ENCODE data around the gene ZFP36. TPM values are rescaled to one million over a fixed set of nuclear protein-coding genes. Genes with fewer than 3 reads are reported as not detected.

ZFP36 gene
- total RNA-seq (10 to 100 TPM; 46.4 to 90.9 TPM), polyA plus RNA-seq (ENCODE audit: insufficient read depth, low read depth, low replicate concordance) (77.7 TPM)
- long read RNA-seq, donor 1, transcript ZFP36-203 (2 exons, 1,786 nt): major isoform, 30 of 31 reads
- long read RNA-seq, donor 1, partial matches to known transcripts: 0 of 31 reads
- long read RNA-seq, donor 1, other reads (novel, unspliced or antisense): 0 of 31 reads
- long read RNA-seq, donor 2, transcript ZFP36-203 (2 exons, 1,786 nt): major isoform, 12 of 12 reads
- long read RNA-seq, donor 2, partial matches to known transcripts: 0 of 12 reads
- long read RNA-seq, donor 2, other reads (novel, unspliced or antisense): 0 of 12 reads

GRCh38 chr19:39406656-39407409 lies at the start of gene ZFP36:
Gene ZFP36 (plus strand): TSS chr19:39406847. CDS start chr19:39406905, 58 bp downstream.
- H3K9me3 ChIP-seq: no peaks in the 10 kb centered on the region
- DNase-seq: peak; percentile 94
- H3K4me3 ChIP-seq: peak within 1 kb of the TSS; percentile 68 to 92
- peak within 1 kb of the TSS; percentile 89 to 95 for H3K27ac ChIP-seq
- peaks cover 45% of the 10 kb centered on the region for H3K4me1 ChIP-seq
- H3K36me3 ChIP-seq (ENCODE audit: low read depth, missing control alignments): no peaks in the 10 kb centered on the region
- TF ChIP-seq POLR2A (IDR thresholded peaks at IDR 0.05): peak; percentile 93
- no peak for TF ChIP-seq CTCF (IDR thresholded peaks at IDR 0.05)
- no peaks in the 10 kb centered on the region for H3K27me3 ChIP-seq
- intact Hi-C loops (cut with DNase I; ENCODE audit: low total_unique reads): no loop called here
- WGBS, 2 donors: 1% methylated on average over 20 to 49 of the region's 56 CpGs

- WGBS, 2 donors: 93 to 94% methylated on average over 3 of the region's 3 CpGs
- peaks cover 12% of the 10 kb centered on the region for H3K4me1 ChIP-seq
- H3K27me3 ChIP-seq: no peaks in the 10 kb centered on the region
- intact Hi-C loops (cut with DNase I; ENCODE audit: low total_unique reads): no loop called here
- H3K4me3 ChIP-seq: no peak overlapping the region
- no peaks in the 10 kb centered on the region for H3K36me3 ChIP-seq (ENCODE audit: low read depth, missing control alignments)
- no peak for DNase-seq
- no peak overlapping the region for H3K27ac ChIP-seq
- TF ChIP-seq POLR2A (IDR thresholded peaks at IDR 0.05) (no peak), CTCF (IDR thresholded peaks at IDR 0.05) (no peak)
- no peaks in the 10 kb centered on the region for H3K9me3 ChIP-seq
Observed at GRCh38 chr19:39359026-39359425, 47.6 kb upstream of the ZFP36 start.

GRCh38 chr19:39360599-39360998 lies 46.0 kb upstream of the ZFP36 start:
- no peaks in the 10 kb centered on the region for H3K27me3 ChIP-seq
- H3K4me3 ChIP-seq: no peak overlapping the region
- no peaks in the 10 kb centered on the region for H3K9me3 ChIP-seq
- no peak overlapping the region for H3K27ac ChIP-seq
- DNase-seq: no peak
- intact Hi-C loops (cut with DNase I; ENCODE audit: low total_unique reads): no loop called here
- no peaks in the 10 kb centered on the region for H3K36me3 ChIP-seq (ENCODE audit: low read depth, missing control alignments)
- TF ChIP-seq CTCF (IDR thresholded peaks at IDR 0.05) (no peak), POLR2A (IDR thresholded peaks at IDR 0.05) (no peak)
- peaks cover 17% of the 10 kb centered on the region for H3K4me1 ChIP-seq
- WGBS, 2 donors: 73 to 78% methylated on average over 1 of the region's 1 CpG

- Histone ChIP-seq H3K4me1 (peaks cover 17% of the 10 kb centered on the region), H3K9me3 (no peaks in the 10 kb centered on the region), H3K27me3 (no peaks in the 10 kb centered on the region), H3K27ac (peak overlapping the region in 1 of 2 donors; percentile 54), H3K36me3 (ENCODE audit: low read depth, missing control alignments) (no peaks in the 10 kb centered on the region), H3K4me3 (no peak overlapping the region)
- DNase-seq: no peak
- 58 to 61% methylated on average over 6 of the region's 6 CpGs for WGBS, 2 donors
- no peak for TF ChIP-seq POLR2A (IDR thresholded peaks at IDR 0.05)
- TF ChIP-seq CTCF (IDR thresholded peaks at IDR 0.05): no peak
- intact Hi-C loops (cut with DNase I; ENCODE audit: low total_unique reads): no loop called here
Observed at GRCh38 chr19:39362682-39363657, 43.7 kb upstream of the ZFP36 start.
